ENCODE data around the gene LMF1.

The LMF1 gene

DNA sequence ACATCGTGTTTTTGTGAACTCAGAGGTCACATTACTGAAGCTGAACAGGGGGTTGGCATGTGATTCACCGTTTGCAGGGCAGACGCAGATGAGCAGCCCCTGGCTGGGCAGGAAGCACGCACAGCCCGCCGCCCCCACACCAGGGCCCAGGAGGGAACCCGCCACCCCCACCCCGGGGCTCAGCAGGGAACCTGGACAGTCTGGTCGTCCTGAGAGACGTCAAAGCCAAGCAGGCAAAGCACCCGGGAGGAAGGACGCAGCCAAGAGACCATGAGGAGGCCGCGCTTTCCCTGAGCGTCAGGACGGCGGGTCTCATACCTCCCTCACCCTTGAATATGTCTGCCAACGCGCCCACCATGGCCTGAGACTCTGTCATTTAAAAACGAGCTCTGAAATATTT lies 60.6 kb downstream of the LMF1 start:
- no peak for DNase-seq

DNA sequence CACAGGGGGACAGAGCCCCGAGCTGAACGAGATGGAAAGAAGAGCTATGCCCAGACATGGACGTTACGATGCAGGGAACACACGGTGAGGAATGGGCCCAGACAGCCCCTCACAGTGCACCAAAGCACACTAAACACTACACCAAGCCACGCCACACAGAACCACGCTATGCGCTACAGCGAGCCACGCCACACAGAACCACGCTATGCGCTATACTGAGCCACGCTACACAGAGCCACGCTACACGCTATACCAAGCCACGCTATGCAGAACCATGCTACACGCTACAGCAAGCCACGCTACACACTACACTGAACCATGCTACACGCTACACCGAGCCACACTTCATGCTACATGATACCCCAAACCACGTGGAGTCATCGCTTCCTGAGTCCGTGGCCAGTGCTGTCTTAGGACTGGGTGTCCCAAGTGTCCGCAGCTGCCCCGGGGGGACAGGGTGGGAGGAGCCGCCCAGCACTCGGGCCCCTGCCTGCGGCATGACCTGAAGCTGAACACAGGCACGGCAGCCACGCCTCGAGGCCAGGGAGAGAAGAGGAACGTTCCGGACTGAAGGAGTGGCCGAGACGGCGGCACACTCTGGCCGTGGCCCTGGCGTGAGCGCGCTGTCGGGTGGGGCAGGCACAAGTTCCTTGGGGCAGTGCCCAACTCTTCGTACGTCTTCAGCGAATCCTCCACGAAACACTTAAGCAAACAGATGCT lies 61.3 kb downstream of the LMF1 start:
- DNase-seq: no peak

DNA sequence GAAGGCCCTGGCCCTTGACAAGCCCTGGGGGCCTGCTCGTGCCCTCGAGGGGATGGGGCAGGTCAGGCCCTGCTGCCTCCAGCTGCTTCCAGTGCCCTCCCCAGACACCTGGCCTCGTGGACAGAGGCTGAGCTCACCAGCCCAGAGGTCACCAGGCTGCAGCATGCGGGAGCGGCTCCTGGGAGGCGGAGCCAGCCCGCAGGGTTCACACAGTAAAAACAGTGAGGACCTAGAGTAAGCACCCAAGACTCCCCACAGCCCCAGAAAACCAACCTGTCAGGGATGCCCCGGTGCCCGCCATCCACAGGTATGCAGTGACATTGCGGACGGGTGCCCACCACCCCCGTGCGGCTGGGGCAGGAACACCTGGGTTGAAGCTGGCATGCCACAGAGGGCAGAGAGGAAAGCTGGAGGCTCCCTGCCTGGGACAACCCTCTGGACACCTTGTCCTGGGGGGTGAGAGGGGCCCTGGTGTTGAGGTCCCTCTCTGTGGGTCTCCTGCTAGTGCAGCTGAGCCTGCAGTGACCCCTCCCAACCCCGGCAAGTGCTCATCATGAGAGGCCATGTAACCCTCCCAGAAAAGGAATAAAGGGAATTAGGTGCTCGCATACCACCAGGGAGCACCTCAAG lies 62.1 kb downstream of the LMF1 start:
- DNase-seq: no peak

DNA sequence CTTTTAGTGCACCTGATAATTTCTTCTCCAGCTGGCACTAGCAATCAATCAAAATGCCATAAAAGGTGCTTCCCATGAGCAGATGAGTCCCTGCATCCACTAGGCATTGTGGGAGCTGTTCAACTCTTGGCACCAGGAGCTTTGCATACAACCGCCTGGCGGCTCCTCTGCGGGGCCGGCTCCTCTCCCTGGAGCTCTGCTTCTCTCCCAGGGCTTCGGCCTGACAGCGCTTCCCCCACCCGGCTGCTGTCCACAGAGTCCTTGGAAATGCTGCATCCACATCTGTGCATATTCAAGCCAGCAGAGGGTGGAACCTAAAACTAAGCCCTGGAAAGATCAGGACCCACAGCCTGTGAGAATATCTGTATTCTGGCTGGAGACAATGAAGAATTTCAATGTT lies 62.9 kb downstream of the LMF1 start:
- no peak for DNase-seq

DNA sequence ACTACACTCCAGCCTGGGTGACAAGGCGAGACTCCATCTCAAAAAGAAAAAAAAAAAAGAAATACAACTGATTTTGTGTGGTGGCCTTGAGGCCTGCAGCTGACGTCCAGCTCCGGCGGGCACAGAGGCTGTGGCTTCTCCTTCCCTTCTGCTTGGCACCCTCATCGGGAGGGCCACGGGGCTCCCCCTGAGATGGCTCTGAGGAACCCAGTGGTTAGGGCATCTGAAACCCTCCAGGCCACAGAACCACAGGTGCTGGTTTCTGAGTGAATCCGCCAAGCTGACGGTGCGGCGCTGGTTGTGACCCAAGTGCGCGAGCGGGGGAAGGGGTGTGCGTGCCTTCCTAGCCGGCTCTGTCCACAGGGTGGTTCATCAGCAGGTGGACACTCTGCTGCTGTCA lies 63.4 kb downstream of the LMF1 start:
- no peak for DNase-seq

- DNase-seq: no peak
These were observed 64.5 kb downstream of the LMF1 start for GRCh38 chr16:906296-906695.

- no peak for DNase-seq
These were observed 68.8 kb downstream of the LMF1 start for GRCh38 chr16:901715-902601.

GRCh38 chr16:901149-901548 lies 69.6 kb downstream of the LMF1 start:
- no peak for DNase-seq

DNA sequence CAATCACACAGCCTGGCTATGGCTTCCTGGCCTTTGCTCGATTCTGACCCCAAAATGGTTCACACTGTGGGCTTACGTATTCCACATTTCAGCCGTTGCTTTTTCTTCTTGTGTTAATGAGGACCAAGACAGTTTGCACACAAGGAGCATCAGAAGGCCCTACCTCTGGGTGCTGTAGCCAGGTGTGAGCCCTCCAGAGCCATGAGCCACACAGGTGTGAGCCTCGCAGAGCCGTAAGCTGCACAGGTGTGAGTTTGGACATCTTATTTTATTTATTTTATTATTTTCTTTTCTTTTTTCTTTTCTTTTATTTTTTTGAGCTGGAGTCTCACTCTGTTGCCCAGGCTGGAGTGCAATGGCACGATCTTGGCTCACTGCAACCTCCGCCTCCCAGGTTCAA lies 70.6 kb downstream of the LMF1 start:
- DNase-seq: no peak

DNA sequence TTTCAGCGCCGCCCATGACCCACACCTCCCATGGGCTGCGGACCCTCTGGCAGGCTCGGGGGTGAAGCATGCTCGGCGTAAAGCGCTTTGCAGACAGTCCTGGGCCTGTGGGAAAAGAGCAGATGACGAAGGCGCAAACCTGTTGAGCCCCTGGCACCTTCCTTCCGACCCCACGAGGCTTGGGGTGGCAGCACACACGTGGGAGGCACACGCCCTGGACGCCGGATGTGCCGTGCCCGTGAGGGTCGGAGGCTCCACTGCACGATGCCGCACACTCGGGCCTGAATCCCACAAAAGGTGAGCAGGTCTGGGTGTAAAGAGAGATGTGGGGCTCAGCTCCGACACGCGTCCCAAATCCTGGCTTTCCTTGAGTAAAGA lies 71.1 kb downstream of the LMF1 start:
- no peak for DNase-seq

- DNase-seq: no peak
These were observed 71.8 kb downstream of the LMF1 start for GRCh38 chr16:898761-899682.

DNA sequence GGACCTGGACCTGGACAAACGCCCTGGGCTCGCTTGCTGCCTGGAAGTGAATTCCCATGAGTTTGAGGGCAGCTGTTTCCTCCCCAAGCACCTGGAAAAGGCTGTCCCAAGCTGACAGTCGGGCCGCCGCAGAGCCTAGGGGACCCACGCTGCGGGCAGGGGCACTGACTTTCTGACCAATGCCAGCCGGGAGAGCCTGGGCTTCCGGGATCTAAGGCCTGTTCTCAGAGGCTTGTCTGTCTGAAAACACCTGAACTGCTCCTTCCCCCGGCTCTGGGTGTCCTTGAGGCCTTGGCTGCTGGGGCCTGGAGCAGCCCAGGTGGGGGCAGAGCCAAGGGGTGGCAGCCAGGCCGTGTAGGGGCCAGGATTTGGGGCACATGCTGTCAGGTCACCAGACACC lies 72.6 kb downstream of the LMF1 start:
- no peak for DNase-seq

GRCh38 chr16:897701-898100 lies 73.1 kb downstream of the LMF1 start:
- DNase-seq: no peak

GRCh38 chr16:897200-897543 lies 73.6 kb downstream of the LMF1 start:
- DNase-seq: no peak

- DNase-seq: no peak
These were observed 74.3 kb downstream of the LMF1 start for GRCh38 chr16:896261-897199.

DNA sequence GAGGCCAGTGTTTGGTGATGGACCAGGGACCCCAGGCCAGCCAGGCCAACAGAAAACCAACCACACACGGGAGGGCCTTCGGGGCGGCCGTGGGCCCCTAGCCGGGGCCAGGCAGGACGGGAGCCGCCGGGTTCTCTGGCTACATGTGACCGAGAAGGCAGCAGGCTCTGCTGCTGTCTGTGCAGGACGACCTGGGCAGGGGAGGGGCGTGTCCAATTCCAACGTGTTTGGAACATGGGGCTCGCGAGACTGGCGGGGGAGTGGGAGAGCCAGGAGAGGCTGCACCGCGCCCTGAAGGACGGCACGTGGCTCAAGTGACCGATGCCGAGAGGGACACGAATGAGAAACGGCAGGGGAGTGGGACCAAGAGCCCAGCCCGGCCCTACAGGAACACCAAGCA lies 75.4 kb downstream of the LMF1 start:
- no peak for DNase-seq

DNA sequence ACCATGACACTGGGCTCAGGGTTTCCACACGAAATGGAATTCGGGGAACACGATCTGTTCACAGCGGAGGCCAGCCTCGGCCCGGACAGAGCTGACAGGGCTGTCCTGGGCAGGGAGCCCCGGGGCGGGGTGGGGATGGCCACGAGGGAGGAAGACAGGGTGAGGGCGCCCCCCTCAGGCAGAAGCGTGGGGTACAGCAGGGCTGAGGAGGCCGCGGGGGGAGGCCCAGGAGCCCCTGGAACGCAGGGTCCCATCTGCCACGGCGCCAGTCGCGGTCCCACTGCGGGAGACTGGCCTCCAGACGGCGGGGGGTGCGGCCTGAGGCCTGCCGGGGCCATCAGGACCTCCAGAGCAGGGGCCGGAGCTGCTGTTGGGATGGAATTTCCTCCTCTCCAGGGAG lies 75.9 kb downstream of the LMF1 start:
- no peak for DNase-seq

DNA sequence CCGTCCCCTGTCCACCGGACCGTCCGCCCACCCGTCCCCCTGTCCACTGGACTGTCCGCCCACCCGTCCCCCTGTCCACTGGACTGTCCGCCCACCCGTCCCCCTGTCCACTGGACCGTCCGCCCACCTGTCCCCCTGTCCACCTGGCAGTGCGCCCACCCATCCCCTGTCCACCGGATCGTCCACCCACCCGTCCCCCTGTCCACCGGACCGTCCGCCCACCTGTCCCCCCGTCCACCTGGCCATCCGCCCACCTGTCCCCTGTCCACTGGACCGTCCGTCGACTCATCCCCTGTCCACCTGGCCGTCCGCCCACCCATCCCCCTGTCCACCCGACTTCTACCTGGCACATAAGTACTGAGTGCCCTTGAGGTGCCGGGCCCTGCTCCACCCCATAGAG lies 76.6 kb downstream of the LMF1 start:
- no peak for DNase-seq

- no peak for DNase-seq
These were observed 77.4 kb downstream of the LMF1 start for GRCh38 chr16:893360-893759.

- no peak for DNase-seq
These were observed 78.1 kb downstream of the LMF1 start for GRCh38 chr16:892536-893255.

DNA sequence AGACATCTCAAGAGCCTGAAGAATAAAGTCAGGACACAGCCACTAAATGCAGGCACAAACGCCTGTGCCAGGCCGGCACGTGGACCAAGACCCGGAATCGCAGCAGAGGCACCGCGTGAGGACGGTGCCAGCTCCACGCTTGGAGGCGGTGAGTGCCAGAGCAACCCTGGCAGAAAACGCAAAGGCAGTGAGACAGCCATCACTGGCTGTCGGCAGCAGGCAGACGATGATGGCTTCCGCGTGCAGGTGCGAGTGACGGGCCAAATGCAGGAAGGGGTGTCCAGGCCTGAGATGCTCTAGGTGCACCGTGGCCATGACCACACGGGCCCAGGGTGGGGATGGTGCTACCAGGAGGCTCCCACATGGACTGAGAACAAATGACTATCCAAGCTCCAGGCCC lies 78.8 kb downstream of the LMF1 start:
- DNase-seq: no peak
